K562 (cell line): ENCODE results near the gene COL9A2. TPM values are rescaled to one million over a fixed set of nuclear protein-coding genes. Genes with fewer than 3 reads are reported as not detected.

ENCODE experiments used
- CBFB ChIP-seq: sonication (generic); formaldehyde crosslinking; IDR thresholded peaks from 2 replicates; pipeline ENCODE4 v1.4.0; 2020; ENCODE audit warnings: mild to moderate bottlenecking, missing genetic modification reagents
- CC2D1A ChIP-seq: fragments of 450-650 bp; IDR thresholded peaks from 2 replicates; pipeline ENCODE4 v1.6.1; 2017; ENCODE audit warnings: mild to moderate bottlenecking
- CCAR2 ChIP-seq: fragments of 200-400 bp; formaldehyde crosslinking; IDR thresholded peaks from 2 replicates; pipeline ENCODE4 v1.6.1; 2017; ENCODE audit warnings: mild to moderate bottlenecking, low read depth, low read length
- IRF2 ChIP-seq: sonication (generic); formaldehyde crosslinking; IDR thresholded peaks from 2 replicates; pipeline ENCODE4 v1.8.1; 2022; ENCODE audit warnings: mild to moderate bottlenecking, missing genetic modification reagents
- KLF1 ChIP-seq: fragments of 450-650 bp; IDR thresholded peaks from 2 replicates; pipeline ENCODE4 v1.6.1; 2016; ENCODE audit warnings: missing genetic modification characterization, missing compliant biosample characterization
- MTA3 ChIP-seq: fragments of 450-650 bp; formaldehyde crosslinking; IDR thresholded peaks from 2 replicates; pipeline ENCODE4 v1.6.1; 2017; ENCODE audit warnings: mild to moderate bottlenecking, borderline replicate concordance
- POLR2AphosphoS5 ChIP-seq: IDR thresholded peaks from 2 replicates; pipeline ENCODE4 v1.6.1; 2011; ENCODE audit warnings: mild to moderate bottlenecking, low read depth, low read length, moderate library complexity; ENCODE audit not compliant: control insufficient read depth, insufficient read depth
- SMARCC2 ChIP-seq: fragments of 450-650 bp; IDR thresholded peaks from 2 replicates; pipeline ENCODE4 v1.6.1; 2017; ENCODE audit warnings: antibody characterized with exemption, moderate library complexity, mild to moderate bottlenecking, low read depth
- TARDBP ChIP-seq: fragments of 450-650 bp; IDR thresholded peaks from 2 replicates; pipeline ENCODE4 v1.6.1; 2016
- polyA plus RNA-seq, 8 experiments: library from polyadenylated mRNA; depleted of rRNA in 4 of 8; stranded (reverse) in 5 of 8; unstranded in 3 of 8; fragments of >200 nt; fragmentation: Nextera tagmentation in 2 of 8; fragmentation: Illumina TruSeq in 1 of 8; extraction: Ambion mirVana in 2 of 8; extraction: Trizol in 1 of 8; gene quantifications; 2 replicates each; pipeline versions ENCODE4 v1.2.1 to v1.2.3, GENCODE V29; 2011 to 2014; ENCODE audit warnings: inconsistent platforms in 1 of 8, missing spikeins in 1 of 8
- total RNA-seq, 7 experiments: library from RNA; depleted of rRNA in 6 of 7; stranded (reverse); fragments of >200 nt in 6 of 7; fragmentation: Illumina TruSeq in 2 of 7; extraction: Trizol in 2 of 7; gene quantifications; 2 replicates each; pipeline versions ENCODE4 v1.2.1 to v1.2.3, GENCODE V29; 2011 to 2021; ENCODE audit warnings: low replicate concordance in 1 of 7
- TF ChIP-seq, protein P1 (sequence below): fragments of 450-650 bp; IDR thresholded peaks from 2 replicates; pipeline ENCODE4 v1.6.1; 2014; ENCODE audit warnings: low read depth, mild to moderate bottlenecking, moderate library complexity, borderline replicate concordance
- TF ChIP-seq, protein P2 (sequence below): fragments of 450-650 bp; IDR thresholded peaks from 2 replicates; pipeline ENCODE4 v1.6.1; 2018; ENCODE audit not compliant: partially characterized antibody
- TF ChIP-seq, protein P3 (sequence below): sonication (generic); formaldehyde crosslinking; IDR thresholded peaks from 2 replicates; pipeline ENCODE4 v1.8.1; 2023; ENCODE audit warnings: mild to moderate bottlenecking, missing genetic modification reagents
- TF ChIP-seq, protein P4 (sequence below): sonication (generic); formaldehyde crosslinking; IDR thresholded peaks from 2 replicates; pipeline ENCODE4 v1.5.0; 2020; ENCODE audit warnings: missing genetic modification reagents
- TF ChIP-seq, protein P5 (sequence below): fragments of 450-650 bp; formaldehyde crosslinking; IDR thresholded peaks from 2 replicates; pipeline ENCODE4 v1.4.0; 2020; ENCODE audit warnings: mild to moderate bottlenecking, moderate library complexity
- TF ChIP-seq, protein P6 (sequence below): fragments of 250-450 bp; sonication (Bioruptor Pico); IDR thresholded peaks from 2 replicates; pipeline ENCODE4 v1.5.0; 2021; ENCODE audit warnings: mild to moderate bottlenecking, borderline replicate concordance

Gene COL9A2
- total and polyA plus RNA-seq, 9 of the 15 experiments (the other 6 are each of a cell fraction or from before 2014, with no cell fraction given) = 0.03 to 2.2 (median 0.31) TPM

DNA sequence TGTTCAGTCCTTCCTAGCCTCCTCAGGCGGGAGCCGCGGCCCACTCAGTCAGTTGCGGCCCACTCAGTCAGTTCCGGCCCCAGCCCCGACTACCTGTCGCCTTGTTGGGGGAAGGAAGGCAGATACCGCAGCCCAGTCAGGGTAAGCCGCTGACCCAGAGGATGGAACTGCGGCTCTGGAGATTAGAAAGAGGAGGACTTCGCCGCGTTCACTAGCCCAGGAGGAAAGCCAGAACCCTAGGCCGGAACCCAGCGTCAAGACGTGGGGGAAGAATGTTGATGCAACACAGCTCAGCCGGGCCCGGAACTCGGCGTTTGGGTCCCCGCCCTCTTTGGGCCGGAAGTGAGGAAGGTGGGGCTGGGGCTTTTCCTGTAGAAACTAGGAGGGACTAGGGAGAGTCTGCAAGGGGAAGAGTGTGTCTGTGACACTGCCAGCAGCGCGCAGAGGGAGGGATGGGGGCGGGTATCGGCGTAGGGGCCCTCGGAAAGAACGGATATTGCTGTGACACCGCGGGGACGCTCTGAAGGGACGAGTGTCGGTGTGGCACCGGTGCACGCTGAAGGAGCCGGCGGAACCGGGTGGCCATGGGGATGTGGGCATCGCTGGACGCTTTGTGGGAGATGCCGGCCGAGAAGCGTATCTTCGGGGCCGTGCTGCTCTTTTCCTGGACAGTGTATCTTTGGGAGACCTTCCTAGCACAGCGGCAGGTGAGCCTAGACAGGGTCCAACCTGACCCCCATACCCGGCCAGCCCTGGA is 59.2 kb downstream of the COL9A2 start, which contains the start of gene ZMPSTE24 (continued):
- TF ChIP-seq, protein P1, sequence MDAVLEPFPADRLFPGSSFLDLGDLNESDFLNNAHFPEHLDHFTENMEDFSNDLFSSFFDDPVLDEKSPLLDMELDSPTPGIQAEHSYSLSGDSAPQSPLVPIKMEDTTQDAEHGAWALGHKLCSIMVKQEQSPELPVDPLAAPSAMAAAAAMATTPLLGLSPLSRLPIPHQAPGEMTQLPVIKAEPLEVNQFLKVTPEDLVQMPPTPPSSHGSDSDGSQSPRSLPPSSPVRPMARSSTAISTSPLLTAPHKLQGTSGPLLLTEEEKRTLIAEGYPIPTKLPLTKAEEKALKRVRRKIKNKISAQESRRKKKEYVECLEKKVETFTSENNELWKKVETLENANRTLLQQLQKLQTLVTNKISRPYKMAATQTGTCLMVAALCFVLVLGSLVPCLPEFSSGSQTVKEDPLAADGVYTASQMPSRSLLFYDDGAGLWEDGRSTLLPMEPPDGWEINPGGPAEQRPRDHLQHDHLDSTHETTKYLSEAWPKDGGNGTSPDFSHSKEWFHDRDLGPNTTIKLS = peak; percentile 95
- TF ChIP-seq CBFB (CRISPR knock-in tag) (peak; percentile 81), CC2D1A (peak; percentile 70), TARDBP (peak; percentile 92), IRF2 (CRISPR knock-in tag) (no peak), KLF1 (peak; percentile 96), CCAR2 (peak; percentile 50; the same call in 1 of the 2 replicates), MTA3 (peak; percentile 92), POLR2AphosphoS5 (peak; percentile 90), SMARCC2 (no peak)
- TF ChIP-seq, protein P2, sequence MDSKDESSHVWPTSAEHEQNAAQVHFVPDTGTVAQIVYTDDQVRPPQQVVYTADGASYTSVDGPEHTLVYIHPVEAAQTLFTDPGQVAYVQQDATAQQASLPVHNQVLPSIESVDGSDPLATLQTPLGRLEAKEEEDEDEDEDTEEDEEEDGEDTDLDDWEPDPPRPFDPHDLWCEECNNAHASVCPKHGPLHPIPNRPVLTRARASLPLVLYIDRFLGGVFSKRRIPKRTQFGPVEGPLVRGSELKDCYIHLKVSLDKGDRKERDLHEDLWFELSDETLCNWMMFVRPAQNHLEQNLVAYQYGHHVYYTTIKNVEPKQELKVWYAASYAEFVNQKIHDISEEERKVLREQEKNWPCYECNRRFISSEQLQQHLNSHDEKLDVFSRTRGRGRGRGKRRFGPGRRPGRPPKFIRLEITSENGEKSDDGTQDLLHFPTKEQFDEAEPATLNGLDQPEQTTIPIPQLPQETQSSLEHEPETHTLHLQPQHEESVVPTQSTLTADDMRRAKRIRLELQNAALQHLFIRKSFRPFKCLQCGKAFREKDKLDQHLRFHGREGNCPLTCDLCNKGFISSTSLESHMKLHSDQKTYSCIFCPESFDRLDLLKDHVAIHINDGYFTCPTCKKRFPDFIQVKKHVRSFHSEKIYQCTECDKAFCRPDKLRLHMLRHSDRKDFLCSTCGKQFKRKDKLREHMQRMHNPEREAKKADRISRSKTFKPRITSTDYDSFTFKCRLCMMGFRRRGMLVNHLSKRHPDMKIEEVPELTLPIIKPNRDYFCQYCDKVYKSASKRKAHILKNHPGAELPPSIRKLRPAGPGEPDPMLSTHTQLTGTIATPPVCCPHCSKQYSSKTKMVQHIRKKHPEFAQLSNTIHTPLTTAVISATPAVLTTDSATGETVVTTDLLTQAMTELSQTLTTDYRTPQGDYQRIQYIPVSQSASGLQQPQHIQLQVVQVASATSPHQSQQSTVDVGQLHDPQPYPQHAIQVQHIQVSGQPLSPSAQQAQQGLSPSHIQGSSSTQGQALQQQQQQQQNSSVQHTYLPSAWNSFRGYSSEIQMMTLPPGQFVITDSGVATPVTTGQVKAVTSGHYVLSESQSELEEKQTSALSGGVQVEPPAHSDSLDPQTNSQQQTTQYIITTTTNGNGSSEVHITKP = peak; percentile 52
- TF ChIP-seq, protein P3, sequence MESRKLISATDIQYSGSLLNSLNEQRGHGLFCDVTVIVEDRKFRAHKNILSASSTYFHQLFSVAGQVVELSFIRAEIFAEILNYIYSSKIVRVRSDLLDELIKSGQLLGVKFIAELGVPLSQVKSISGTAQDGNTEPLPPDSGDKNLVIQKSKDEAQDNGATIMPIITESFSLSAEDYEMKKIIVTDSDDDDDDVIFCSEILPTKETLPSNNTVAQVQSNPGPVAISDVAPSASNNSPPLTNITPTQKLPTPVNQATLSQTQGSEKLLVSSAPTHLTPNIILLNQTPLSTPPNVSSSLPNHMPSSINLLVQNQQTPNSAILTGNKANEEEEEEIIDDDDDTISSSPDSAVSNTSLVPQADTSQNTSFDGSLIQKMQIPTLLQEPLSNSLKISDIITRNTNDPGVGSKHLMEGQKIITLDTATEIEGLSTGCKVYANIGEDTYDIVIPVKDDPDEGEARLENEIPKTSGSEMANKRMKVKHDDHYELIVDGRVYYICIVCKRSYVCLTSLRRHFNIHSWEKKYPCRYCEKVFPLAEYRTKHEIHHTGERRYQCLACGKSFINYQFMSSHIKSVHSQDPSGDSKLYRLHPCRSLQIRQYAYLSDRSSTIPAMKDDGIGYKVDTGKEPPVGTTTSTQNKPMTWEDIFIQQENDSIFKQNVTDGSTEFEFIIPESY = peak; percentile 65
- TF ChIP-seq, protein P4, sequence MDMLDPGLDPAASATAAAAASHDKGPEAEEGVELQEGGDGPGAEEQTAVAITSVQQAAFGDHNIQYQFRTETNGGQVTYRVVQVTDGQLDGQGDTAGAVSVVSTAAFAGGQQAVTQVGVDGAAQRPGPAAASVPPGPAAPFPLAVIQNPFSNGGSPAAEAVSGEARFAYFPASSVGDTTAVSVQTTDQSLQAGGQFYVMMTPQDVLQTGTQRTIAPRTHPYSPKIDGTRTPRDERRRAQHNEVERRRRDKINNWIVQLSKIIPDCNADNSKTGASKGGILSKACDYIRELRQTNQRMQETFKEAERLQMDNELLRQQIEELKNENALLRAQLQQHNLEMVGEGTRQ = no peak
- TF ChIP-seq, protein P5, sequence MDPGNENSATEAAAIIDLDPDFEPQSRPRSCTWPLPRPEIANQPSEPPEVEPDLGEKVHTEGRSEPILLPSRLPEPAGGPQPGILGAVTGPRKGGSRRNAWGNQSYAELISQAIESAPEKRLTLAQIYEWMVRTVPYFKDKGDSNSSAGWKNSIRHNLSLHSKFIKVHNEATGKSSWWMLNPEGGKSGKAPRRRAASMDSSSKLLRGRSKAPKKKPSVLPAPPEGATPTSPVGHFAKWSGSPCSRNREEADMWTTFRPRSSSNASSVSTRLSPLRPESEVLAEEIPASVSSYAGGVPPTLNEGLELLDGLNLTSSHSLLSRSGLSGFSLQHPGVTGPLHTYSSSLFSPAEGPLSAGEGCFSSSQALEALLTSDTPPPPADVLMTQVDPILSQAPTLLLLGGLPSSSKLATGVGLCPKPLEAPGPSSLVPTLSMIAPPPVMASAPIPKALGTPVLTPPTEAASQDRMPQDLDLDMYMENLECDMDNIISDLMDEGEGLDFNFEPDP = no peak
- TF ChIP-seq, protein P6, sequence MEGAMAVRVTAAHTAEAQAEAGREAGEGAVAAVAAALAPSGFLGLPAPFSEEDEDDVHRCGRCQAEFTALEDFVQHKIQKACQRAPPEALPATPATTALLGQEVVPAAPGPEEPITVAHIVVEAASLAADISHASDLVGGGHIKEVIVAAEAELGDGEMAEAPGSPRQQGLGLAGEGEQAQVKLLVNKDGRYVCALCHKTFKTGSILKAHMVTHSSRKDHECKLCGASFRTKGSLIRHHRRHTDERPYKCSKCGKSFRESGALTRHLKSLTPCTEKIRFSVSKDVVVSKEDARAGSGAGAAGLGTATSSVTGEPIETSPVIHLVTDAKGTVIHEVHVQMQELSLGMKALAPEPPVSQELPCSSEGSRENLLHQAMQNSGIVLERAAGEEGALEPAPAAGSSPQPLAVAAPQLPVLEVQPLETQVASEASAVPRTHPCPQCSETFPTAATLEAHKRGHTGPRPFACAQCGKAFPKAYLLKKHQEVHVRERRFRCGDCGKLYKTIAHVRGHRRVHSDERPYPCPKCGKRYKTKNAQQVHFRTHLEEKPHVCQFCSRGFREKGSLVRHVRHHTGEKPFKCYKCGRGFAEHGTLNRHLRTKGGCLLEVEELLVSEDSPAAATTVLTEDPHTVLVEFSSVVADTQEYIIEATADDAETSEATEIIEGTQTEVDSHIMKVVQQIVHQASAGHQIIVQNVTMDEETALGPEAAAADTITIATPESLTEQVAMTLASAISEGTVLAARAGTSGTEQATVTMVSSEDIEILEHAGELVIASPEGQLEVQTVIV (CRISPR knock-in tag) = no peak
